Measurements from ENCODE around the gene ZNF112.

ZNF112 gene

GRCh38 chr19:44313231-44313630 lies 43.2 kb downstream of the ZNF112 start:
- no peak for TF ChIP-seq CTCF (IDR thresholded peaks at IDR 0.05; ENCODE audit: borderline replicate concordance, control extremely low read depth, extremely low read depth, insufficient read depth, missing control alignments)
- in situ Hi-C loops (cut with MboI; ENCODE audit: low sequenced_read_pairs, unreplicated experiment): no loop called here

GRCh38 chr19:44308011-44308410 lies 48.5 kb downstream of the ZNF112 start:
- no peak for TF ChIP-seq CTCF (IDR thresholded peaks at IDR 0.05; ENCODE audit: borderline replicate concordance, control extremely low read depth, extremely low read depth, insufficient read depth, missing control alignments)
- in situ Hi-C loops (cut with MboI; ENCODE audit: low sequenced_read_pairs, unreplicated experiment): no loop called here
- DNase-seq (ENCODE audit: low spot score): no peak

More at GRCh38 chr19:44313231-44313630, 43.2 kb downstream of the ZNF112 start:
- DNase-seq (ENCODE audit: low spot score): no peak

- no peak for DNase-seq (ENCODE audit: low spot score)
- no peak for TF ChIP-seq CTCF (IDR thresholded peaks at IDR 0.05; ENCODE audit: borderline replicate concordance, control extremely low read depth, extremely low read depth, insufficient read depth, missing control alignments)
- in situ Hi-C loops (cut with MboI; ENCODE audit: low sequenced_read_pairs, unreplicated experiment): no loop called here
These were observed 50.2 kb downstream of the ZNF112 start for GRCh38 chr19:44306283-44306682.

GRCh38 chr19:44305457-44305856 lies 51.0 kb downstream of the ZNF112 start:
- no peak for DNase-seq (ENCODE audit: low spot score)
- no peak for TF ChIP-seq CTCF (IDR thresholded peaks at IDR 0.05; ENCODE audit: borderline replicate concordance, control extremely low read depth, extremely low read depth, insufficient read depth, missing control alignments)
- in situ Hi-C loops (cut with MboI; ENCODE audit: low sequenced_read_pairs, unreplicated experiment): no loop called here

- DNase-seq (ENCODE audit: low spot score): peak; percentile 90
- no peak for TF ChIP-seq CTCF (IDR thresholded peaks at IDR 0.05; ENCODE audit: borderline replicate concordance, control extremely low read depth, extremely low read depth, insufficient read depth, missing control alignments)
- in situ Hi-C loops (cut with MboI; ENCODE audit: low sequenced_read_pairs, unreplicated experiment): no loop called here
These were observed 51.8 kb downstream of the ZNF112 start, which contains the start of gene ZNF235 for GRCh38 chr19:44304659-44305193. Gene ZNF235 (minus strand): TSS chr19:44305025. CDS start chr19:44303404, 1,621 bp downstream.

- peak; percentile 35 for DNase-seq (ENCODE audit: low spot score)
- in situ Hi-C loops (cut with MboI; ENCODE audit: low sequenced_read_pairs, unreplicated experiment): no loop called here
- TF ChIP-seq CTCF (IDR thresholded peaks at IDR 0.05; ENCODE audit: borderline replicate concordance, control extremely low read depth, extremely low read depth, insufficient read depth, missing control alignments): no peak
These were observed 52.4 kb downstream of the ZNF112 start for GRCh38 chr19:44303976-44304568.

Measured in GM13976 (cell line).